ENCODE results near the gene NUAK2. TPM values are rescaled to one million over a fixed set of nuclear protein-coding genes. Genes with fewer than 3 reads are reported as not detected.
A peak's percentile ranks its signal among the peaks of the same experiment; 100 is the strongest.

Gene NUAK2
- total RNA-seq, 1 donor from 2014 or later, result 3.3 TPM

GRCh38 chr1:205293350-205294074 is 28.0 kb downstream of the NUAK2 start:
- Mint-ChIP-seq H3K4me1 (ENCODE audit: low read depth) (peaks cover 50% of the 10 kb centered on the region), H3K27ac (ENCODE audit: unreplicated experiment) (peak overlapping the region; percentile 90), H3K9me3 (ENCODE audit: low read depth) (no peaks in the 10 kb centered on the region), H3K27me3 (ENCODE audit: low read depth) (no peaks in the 10 kb centered on the region), H3K36me3 (ENCODE audit: low read depth) (no peaks in the 10 kb centered on the region), H3K4me3 (ENCODE audit: unreplicated experiment) (no peak overlapping the region)
- no peak for TF ChIP-seq CTCF (IDR thresholded peaks at IDR 0.05)
- no peak for DNase-seq (ENCODE audit: low spot score)

- Mint-ChIP-seq H3K27me3 (ENCODE audit: low read depth) (no peaks in the 10 kb centered on the region), H3K27ac (ENCODE audit: unreplicated experiment) (no peak overlapping the region), H3K36me3 (ENCODE audit: low read depth) (no peaks in the 10 kb centered on the region), H3K9me3 (ENCODE audit: low read depth) (no peaks in the 10 kb centered on the region), H3K4me1 (ENCODE audit: low read depth) (peaks cover 53% of the 10 kb centered on the region), H3K4me3 (ENCODE audit: unreplicated experiment) (no peak overlapping the region)
- TF ChIP-seq CTCF (IDR thresholded peaks at IDR 0.05), result no peak
- DNase-seq (ENCODE audit: low spot score), result no peak
These were observed 29.9 kb downstream of the NUAK2 start for GRCh38 chr1:205291596-205291995.

GRCh38 chr1:205287767-205288559 is 33.6 kb downstream of the NUAK2 start:
- no peaks in the 10 kb centered on the region for H3K36me3 Mint-ChIP-seq (ENCODE audit: low read depth)
- H3K9me3 Mint-ChIP-seq (ENCODE audit: low read depth), result no peaks in the 10 kb centered on the region
- no peak for DNase-seq (ENCODE audit: low spot score)
- H3K4me3 Mint-ChIP-seq (ENCODE audit: unreplicated experiment), result no peak overlapping the region
- TF ChIP-seq CTCF (IDR thresholded peaks at IDR 0.05), result no peak
- H3K27me3 Mint-ChIP-seq (ENCODE audit: low read depth), result no peaks in the 10 kb centered on the region
- H3K4me1 Mint-ChIP-seq (ENCODE audit: low read depth), result peaks cover 53% of the 10 kb centered on the region
- no peak overlapping the region for H3K27ac Mint-ChIP-seq (ENCODE audit: unreplicated experiment)

GRCh38 chr1:205287076-205287475 is 34.5 kb downstream of the NUAK2 start:
- no peaks in the 10 kb centered on the region for H3K9me3 Mint-ChIP-seq (ENCODE audit: low read depth)
- peaks cover 57% of the 10 kb centered on the region for H3K4me1 Mint-ChIP-seq (ENCODE audit: low read depth)
- no peaks in the 10 kb centered on the region for H3K27me3 Mint-ChIP-seq (ENCODE audit: low read depth)
- TF ChIP-seq CTCF (IDR thresholded peaks at IDR 0.05), result no peak
- no peaks in the 10 kb centered on the region for H3K36me3 Mint-ChIP-seq (ENCODE audit: low read depth)
- no peak overlapping the region for H3K4me3 Mint-ChIP-seq (ENCODE audit: unreplicated experiment)
- H3K27ac Mint-ChIP-seq (ENCODE audit: unreplicated experiment), result no peak overlapping the region
- no peak for DNase-seq (ENCODE audit: low spot score)

- H3K27ac Mint-ChIP-seq (ENCODE audit: unreplicated experiment), result no peak overlapping the region
- DNase-seq (ENCODE audit: low spot score), result no peak
- peaks cover 57% of the 10 kb centered on the region for H3K4me1 Mint-ChIP-seq (ENCODE audit: low read depth)
- no peaks in the 10 kb centered on the region for H3K9me3 Mint-ChIP-seq (ENCODE audit: low read depth)
- no peaks in the 10 kb centered on the region for H3K36me3 Mint-ChIP-seq (ENCODE audit: low read depth)
- no peak overlapping the region for H3K4me3 Mint-ChIP-seq (ENCODE audit: unreplicated experiment)
- no peaks in the 10 kb centered on the region for H3K27me3 Mint-ChIP-seq (ENCODE audit: low read depth)
- TF ChIP-seq CTCF (IDR thresholded peaks at IDR 0.05), result no peak
These were observed 35.1 kb downstream of the NUAK2 start for GRCh38 chr1:205286335-205286950.

Data from chondrocyte (in vitro differentiated cells).